H1 (cell line): ENCODE data around the gene HAT1. TPM values are rescaled to one million over a fixed set of nuclear protein-coding genes. Genes with fewer than 3 reads are reported as not detected.

ENCODE experiments used
- CHD7 ChIP-seq: fragments of 300-600 bp; sonication (generic); IDR thresholded peaks from 2 replicates; pipeline ENCODE4 v1.7.1; 2012; ENCODE audit warnings: low read length, moderate library complexity, mild to moderate bottlenecking, inconsistent platforms; ENCODE audit not compliant: insufficient replicate concordance
- POLR2A ChIP-seq, 2 experiments: IDR thresholded peaks; 1 replicate in 1 of 2; 2 replicates in 1 of 2; pipeline ENCODE4 v1.6.1; 2011; ENCODE audit warnings: low read depth in 2 of 2, low read length in 2 of 2, mild to moderate bottlenecking in 2 of 2; ENCODE audit errors: control extremely low read depth in 1 of 2
- POLR2AphosphoS5 ChIP-seq: IDR thresholded peaks from 2 replicates; pipeline ENCODE4 v1.6.1; 2011; ENCODE audit warnings: low read depth, low read length
- RBBP5 ChIP-seq: IDR thresholded peaks from 2 replicates; pipeline ENCODE4 v1.7.1; 2012; ENCODE audit warnings: low read depth, mild to moderate bottlenecking, inconsistent platforms, low read length, moderate library complexity, borderline replicate concordance
- polyA plus RNA-seq, 7 experiments: library from polyadenylated mRNA; depleted of rRNA in 3 of 7; stranded (reverse) in 5 of 7; unstranded in 2 of 7; fragments of >200 nt in 5 of 7; fragments of 200-250 nt in 2 of 7; gene quantifications; 1 replicate in 5 of 7; 2 replicates in 1 of 7; 4 replicates in 1 of 7; pipeline versions ENCODE4 v1.2.1 to v1.2.3, GENCODE V29; 2011 to 2013; ENCODE audit warnings: missing spikeins in 2 of 7, mixed read lengths in 2 of 7
- total RNA-seq: library from RNA; stranded (reverse); fragmentation: NEBNext Ultra II Directional; extraction: Animal tissue kit (Norgen Biotek cat#: 25700); gene quantifications from 2 replicates; pipeline ENCODE4 v1.2.1, GENCODE V29; 2021

The HAT1 gene
- total and polyA plus RNA-seq, 2 of the 8 experiments (the other 6 are each of a cell fraction or from before 2014, with no cell fraction given) = 44.6 to 74.2 TPM

GRCh38 chr2:171908235-171908634 lies 14.0 kb upstream of the HAT1 start (continued):
- TF ChIP-seq POLR2AphosphoS5 (no peak), CHD7 (no peak), POLR2A (IDR thresholded peaks at IDR 0.05; ENCODE audit: control extremely low read depth in 1 of 2, low read depth in 2 of 2, low read length in 2 of 2) (no peak), RBBP5 (no peak)
